GM12873 (cell line): Measurements from ENCODE around the gene SMAD7.

Experiments
- CTCF ChIP-seq: IDR thresholded peaks from 2 replicates; pipeline ENCODE4 v1.5.1; 2012; ENCODE audit warnings: low read depth, mild to moderate bottlenecking, moderate library complexity, low read length, control low read depth; ENCODE audit not compliant: insufficient read depth; ENCODE audit errors: missing control alignments

SMAD7 gene

DNA sequence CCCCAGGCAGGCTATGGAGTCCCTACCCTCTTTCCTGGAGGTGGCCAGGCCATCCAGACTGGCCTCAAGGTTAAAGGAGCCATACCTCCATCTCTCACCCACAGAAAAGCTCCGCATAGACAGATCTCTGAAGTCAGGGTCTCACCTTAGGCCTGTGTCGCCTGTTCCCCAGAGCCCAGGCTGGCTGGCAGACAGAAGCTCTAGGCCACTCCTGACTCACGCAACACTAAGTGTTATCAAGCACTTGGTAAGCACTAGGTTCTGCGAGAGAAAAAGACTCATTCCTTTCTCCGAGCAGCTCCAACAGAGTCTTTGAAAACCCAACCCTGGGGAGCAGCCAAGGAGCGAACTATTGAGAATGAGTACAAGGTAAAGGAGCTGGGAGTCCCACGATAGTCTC lies 6.1 kb downstream of the SMAD7 start:
- TF ChIP-seq CTCF = no peak

DNA sequence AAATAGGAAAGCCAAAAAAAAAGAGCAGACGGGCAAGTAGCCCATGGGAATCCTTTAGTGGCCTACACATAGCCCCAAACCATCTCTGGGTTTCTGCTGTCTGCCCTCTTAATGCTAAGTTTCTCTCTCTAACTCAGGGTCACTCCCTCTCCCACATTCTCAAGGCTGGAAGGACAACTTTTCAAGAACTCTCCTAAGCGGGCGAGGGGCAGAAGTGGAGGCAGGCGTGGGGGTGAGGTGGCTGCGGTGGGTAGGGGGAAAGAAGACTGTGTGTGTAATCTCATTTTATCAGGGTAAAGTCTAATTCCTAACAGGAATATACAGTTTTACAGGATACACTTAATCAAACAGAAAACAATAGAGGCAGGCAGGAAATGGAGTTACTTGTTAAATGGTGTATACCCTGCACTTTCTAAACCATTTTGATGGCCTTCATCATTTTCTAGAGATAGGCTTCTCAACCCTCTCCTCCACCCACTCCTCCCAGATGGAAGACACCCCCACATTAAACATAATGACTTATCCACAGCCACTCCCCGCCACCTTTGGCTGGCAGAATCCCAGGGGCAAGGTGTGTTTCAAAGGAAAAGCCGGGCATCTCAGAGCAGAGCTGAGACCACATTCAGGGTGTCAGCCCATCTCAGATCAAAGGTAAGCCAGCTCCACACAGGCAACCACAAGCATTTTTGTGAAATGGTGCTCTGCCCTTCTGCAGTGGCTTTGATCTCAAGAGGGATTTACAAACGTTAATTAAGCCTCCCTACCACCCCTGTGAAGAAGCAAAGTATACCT lies 6.8 kb downstream of the SMAD7 start:
- no peak for TF ChIP-seq CTCF

GRCh38 chr18:48943333-48943732 lies 7.4 kb downstream of the SMAD7 start:
- no peak for TF ChIP-seq CTCF

GRCh38 chr18:48942554-48943261 lies 8.1 kb downstream of the SMAD7 start:
- TF ChIP-seq CTCF = no peak

DNA sequence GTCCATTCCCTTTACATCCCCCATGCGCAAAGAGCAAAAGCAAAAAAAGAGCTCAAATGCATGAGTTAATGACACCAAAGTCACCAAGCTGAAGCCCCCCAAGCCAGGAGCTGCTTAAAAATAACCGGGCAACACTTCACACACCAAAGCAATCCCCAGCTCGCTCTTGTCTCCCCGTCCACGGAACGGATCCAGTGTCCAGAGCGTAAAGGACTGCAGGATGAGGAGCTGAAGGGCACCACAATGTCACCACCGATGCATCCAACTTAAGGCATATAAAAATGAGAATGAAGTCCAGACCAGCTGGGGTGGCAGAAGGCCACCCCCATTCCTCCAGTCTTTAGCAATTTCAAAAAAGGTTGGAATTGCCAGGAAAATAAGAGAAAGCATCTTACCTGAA lies 8.7 kb downstream of the SMAD7 start:
- TF ChIP-seq CTCF = no peak

- no peak for TF ChIP-seq CTCF
Measured at GRCh38 chr18:48941672-48942071, 9.1 kb downstream of the SMAD7 start.

DNA sequence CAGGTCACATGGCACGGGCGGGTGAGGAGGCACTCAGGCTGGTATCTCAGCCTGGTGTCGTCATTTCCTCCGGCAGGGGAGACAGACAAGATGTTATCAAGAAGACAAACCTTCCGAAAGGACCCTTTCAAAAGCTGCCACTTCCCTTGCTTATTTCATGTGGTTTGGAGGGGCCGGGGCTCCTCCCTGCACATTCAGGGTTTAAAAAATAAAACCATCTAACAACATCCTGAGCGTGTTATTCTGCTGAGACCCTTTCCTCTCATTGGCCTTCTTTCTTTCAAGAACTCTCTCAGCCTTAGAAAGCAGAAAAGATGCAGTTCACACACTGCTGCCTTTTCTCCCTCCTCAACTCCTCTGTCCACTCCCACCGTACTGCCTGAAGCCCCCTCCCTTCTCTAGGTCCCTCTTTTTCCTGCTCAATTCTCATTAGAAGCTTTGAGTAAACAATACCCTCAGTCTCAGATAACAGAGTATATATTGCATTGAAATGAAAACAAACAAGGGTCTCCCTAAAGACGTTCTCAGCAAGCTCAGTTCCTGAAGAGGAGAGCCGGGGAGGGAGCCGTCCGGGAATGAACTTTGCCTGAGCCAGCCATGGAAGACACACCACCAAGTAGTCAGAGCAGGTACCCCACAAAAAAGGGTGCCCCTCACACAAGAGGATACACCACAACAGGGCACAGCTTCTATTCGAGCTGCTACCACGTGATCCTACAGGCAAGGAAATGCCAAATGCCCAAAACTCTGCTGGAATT lies 9.7 kb downstream of the SMAD7 start:
- no peak for TF ChIP-seq CTCF
